Fibroblast of lung (primary cell): ENCODE results near the gene SUPV3L1. TPM values are rescaled to one million over a fixed set of nuclear protein-coding genes. Genes with fewer than 3 reads are reported as not detected.
"Not testable (repeated sequence)": the region's sequence is repeated elsewhere in the genome, so short reads cannot be mapped to it uniquely, and the experiment has no call there.

Experiments
- DNase-seq, 2 donors: peaks; one replicate each; pipeline versions ENCODE4 v3.0.0 to v3.0.0-alpha.2; 2010; ENCODE audit warnings: low read depth in 2 of 2
- H2AFZ ChIP-seq: 2 replicates; pipeline ENCODE4 v1.5.1; 2012; ENCODE audit warnings: low read length, control low read depth, inconsistent platforms
- H3K27ac ChIP-seq: 2 replicates; pipeline ENCODE4 v1.5.1; 2011; ENCODE audit warnings: low read length, control low read depth; ENCODE audit not compliant: insufficient read depth
- H3K27me3 ChIP-seq: 2 replicates; pipeline ENCODE4 v1.5.1; 2011; ENCODE audit warnings: mild to moderate bottlenecking, low read length; ENCODE audit not compliant: control insufficient read depth, insufficient read depth
- H3K36me3 ChIP-seq: 2 replicates; pipeline ENCODE4 v1.5.1; 2011; ENCODE audit warnings: low read length; ENCODE audit not compliant: control insufficient read depth, insufficient read depth
- H3K4me1 ChIP-seq: 2 replicates; pipeline ENCODE4 v1.5.1; 2011; ENCODE audit warnings: low read length; ENCODE audit not compliant: control insufficient read depth, insufficient read depth; ENCODE audit errors: extremely low read depth
- H3K4me2 ChIP-seq: 2 replicates; pipeline ENCODE4 v1.5.1; 2011; ENCODE audit warnings: low read length, control low read depth; ENCODE audit not compliant: insufficient read depth; ENCODE audit errors: extremely low read depth
- H3K4me3 ChIP-seq, 4 experiments: fragments of 200-600 bp in 1 of 4; sonication (generic) in 1 of 4; replicated peaks in 1 of 4; 2 replicates each; pipeline ENCODE4 v1.5.1; 2011 to 2016; ENCODE audit warnings: low read length in 4 of 4, low read depth in 3 of 4, mild to moderate bottlenecking in 3 of 4, control low read depth in 2 of 4, inconsistent platforms in 1 of 4, mixed read lengths in 1 of 4; ENCODE audit not compliant: insufficient read depth in 1 of 4; ENCODE audit errors: control extremely low read depth in 1 of 4
- H3K79me2 ChIP-seq: 2 replicates; pipeline ENCODE4 v1.5.1; 2012; ENCODE audit warnings: mild to moderate bottlenecking, low read length, inconsistent platforms; ENCODE audit not compliant: control insufficient read depth, insufficient read depth
- H3K9ac ChIP-seq: 2 replicates; pipeline ENCODE4 v1.5.1; 2011; ENCODE audit warnings: mild to moderate bottlenecking, low read length, control low read depth; ENCODE audit not compliant: insufficient read depth
- H3K9me3 ChIP-seq: 2 replicates; pipeline ENCODE4 v1.5.1; 2012; ENCODE audit warnings: low read depth, low read length; ENCODE audit not compliant: control insufficient read depth, insufficient read depth
- H4K20me1 ChIP-seq: 2 replicates; pipeline ENCODE4 v1.5.1; 2011; ENCODE audit warnings: low read length; ENCODE audit not compliant: control insufficient read depth, insufficient read depth; ENCODE audit errors: extremely low read depth
- EZH2 ChIP-seq: IDR thresholded peaks from 2 replicates; pipeline ENCODE4 v1.5.1; 2012; ENCODE audit warnings: low read length, control low read depth, mild to moderate bottlenecking; ENCODE audit errors: missing control alignments
- polyA plus RNA-seq, 2 donors: library from polyadenylated mRNA; depleted of rRNA in 1 of 2; stranded (reverse) in 1 of 2; unstranded in 1 of 2; fragments of >200 nt; gene quantifications; 2 replicates each; pipeline ENCODE4 v1.2.1, GENCODE V29; 2011 to 2012; ENCODE audit warnings: missing spikeins in 1 of 2
- total RNA-seq: library from RNA; depleted of rRNA; stranded (reverse); fragments of >200 nt; gene quantifications from 2 replicates; pipeline ENCODE4 v1.2.1, GENCODE V29; 2014
- TF ChIP-seq, protein P1 (sequence below), 2 donors: IDR thresholded peaks in 1 of 2; conservative IDR thresholded peaks in 1 of 2; 1 replicate in 1 of 2; 2 replicates in 1 of 2; pipeline ENCODE4 v1.5.1; 2011 to 2012; ENCODE audit warnings: low read length in 2 of 2, control low read depth in 1 of 2, inconsistent platforms in 1 of 2, low read depth in 1 of 2, mild to moderate bottlenecking in 1 of 2

SUPV3L1 gene
- total and polyA plus RNA-seq, 2 donors (not counting 1 experiment from before 2014, with no cell fraction given): 31.8 to 49.5 TPM

DNA sequence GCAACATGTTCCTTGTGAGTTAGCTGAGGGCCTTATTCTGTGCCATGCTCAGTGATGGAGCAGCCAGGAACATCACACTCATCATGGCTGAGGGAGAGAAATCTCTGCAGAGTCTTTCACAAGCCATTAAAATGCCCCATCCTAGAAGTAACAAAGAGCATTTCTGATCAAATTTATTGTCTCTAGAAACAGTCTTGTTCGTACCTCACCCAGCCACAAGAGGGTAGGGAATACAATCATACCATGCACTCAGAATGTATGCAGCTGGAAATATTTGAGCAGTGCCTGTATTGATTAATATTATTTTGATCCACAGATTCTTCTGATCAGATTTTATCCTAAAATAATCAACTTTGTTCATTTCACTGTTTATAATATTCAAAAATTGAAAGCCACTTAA lies 38.7 kb upstream of the SUPV3L1 start:
- Histone ChIP-seq H3K9ac (no peak overlapping the region), H3K79me2 (peaks cover 44% of the 10 kb centered on the region), H2AFZ (no peak overlapping the region), H3K9me3 (no peaks in the 10 kb centered on the region), H4K20me1 (no peaks in the 10 kb centered on the region), H3K4me1 (no peaks in the 10 kb centered on the region), H3K4me3 (no peak overlapping the region), H3K4me2 (no peak overlapping the region), H3K27ac (no peak overlapping the region), H3K36me3 (peaks cover 3% of the 10 kb centered on the region), H3K27me3 (no peaks in the 10 kb centered on the region)
- no peak for DNase-seq
- TF ChIP-seq, protein P1, sequence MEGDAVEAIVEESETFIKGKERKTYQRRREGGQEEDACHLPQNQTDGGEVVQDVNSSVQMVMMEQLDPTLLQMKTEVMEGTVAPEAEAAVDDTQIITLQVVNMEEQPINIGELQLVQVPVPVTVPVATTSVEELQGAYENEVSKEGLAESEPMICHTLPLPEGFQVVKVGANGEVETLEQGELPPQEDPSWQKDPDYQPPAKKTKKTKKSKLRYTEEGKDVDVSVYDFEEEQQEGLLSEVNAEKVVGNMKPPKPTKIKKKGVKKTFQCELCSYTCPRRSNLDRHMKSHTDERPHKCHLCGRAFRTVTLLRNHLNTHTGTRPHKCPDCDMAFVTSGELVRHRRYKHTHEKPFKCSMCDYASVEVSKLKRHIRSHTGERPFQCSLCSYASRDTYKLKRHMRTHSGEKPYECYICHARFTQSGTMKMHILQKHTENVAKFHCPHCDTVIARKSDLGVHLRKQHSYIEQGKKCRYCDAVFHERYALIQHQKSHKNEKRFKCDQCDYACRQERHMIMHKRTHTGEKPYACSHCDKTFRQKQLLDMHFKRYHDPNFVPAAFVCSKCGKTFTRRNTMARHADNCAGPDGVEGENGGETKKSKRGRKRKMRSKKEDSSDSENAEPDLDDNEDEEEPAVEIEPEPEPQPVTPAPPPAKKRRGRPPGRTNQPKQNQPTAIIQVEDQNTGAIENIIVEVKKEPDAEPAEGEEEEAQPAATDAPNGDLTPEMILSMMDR (conservative IDR thresholded peaks at IDR 0.05 in 1 of 2, IDR thresholded peaks at IDR 0.05 in 1 of 2; ENCODE audit: low read depth in 1 of 2, low read length in 2 of 2): no peak
- no peak for TF ChIP-seq EZH2

DNA sequence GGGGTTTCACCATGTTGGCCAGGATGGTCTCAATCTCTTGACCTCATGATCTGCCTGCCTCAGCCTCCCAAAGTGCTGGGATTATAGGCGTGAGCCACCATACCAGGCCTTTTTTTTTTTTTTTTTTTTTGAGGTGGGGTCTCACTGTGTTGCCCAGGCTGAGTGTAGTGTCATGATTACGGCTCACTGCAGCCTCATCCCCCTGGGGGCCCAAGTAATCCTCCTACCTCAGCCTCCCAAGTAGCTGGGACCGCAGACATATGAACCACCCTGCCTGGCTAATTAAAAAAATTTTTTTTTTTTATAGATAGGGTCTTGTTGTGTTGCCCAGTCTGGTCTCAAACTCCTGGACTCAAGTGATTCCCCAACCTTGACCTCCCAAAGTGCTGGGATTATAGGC lies 38.0 kb upstream of the SUPV3L1 start:
- not testable (repeated sequence) for H3K4me2 ChIP-seq, H4K20me1 ChIP-seq, H3K9ac ChIP-seq, H3K4me1 ChIP-seq, H3K27me3 ChIP-seq, H3K4me3 ChIP-seq, H2AFZ ChIP-seq, H3K27ac ChIP-seq, H3K9me3 ChIP-seq, DNase-seq, H3K36me3 ChIP-seq
- peaks cover 45% of the 10 kb centered on the region for H3K79me2 ChIP-seq

DNA sequence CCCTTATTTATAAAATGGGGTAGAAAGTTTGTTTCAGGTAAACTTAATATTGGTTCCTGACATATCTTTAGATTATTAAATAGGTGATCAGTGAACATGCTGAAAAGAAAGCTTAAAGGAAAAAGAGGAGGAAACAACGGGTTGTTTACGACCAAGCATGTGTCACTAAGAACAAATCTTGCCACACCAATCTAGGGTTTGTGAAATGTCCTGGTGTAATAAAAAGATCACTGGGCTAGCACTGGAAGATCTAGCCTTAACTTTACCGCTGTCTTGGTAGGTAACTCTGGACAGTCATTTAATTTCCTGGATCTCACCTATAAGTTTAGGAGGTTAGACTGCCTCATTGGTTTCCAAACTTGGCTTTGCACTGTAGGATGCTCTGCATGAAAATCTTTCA lies 37.1 kb upstream of the SUPV3L1 start:
- Histone ChIP-seq H3K4me2 (no peak overlapping the region), H3K9me3 (no peaks in the 10 kb centered on the region), H3K9ac (no peak overlapping the region), H2AFZ (no peak overlapping the region), H3K4me3 (no peak overlapping the region), H4K20me1 (no peaks in the 10 kb centered on the region), H3K36me3 (no peaks in the 10 kb centered on the region), H3K79me2 (peaks cover 42% of the 10 kb centered on the region), H3K4me1 (no peaks in the 10 kb centered on the region), H3K27ac (no peak overlapping the region), H3K27me3 (no peaks in the 10 kb centered on the region)
- TF ChIP-seq, protein P1 (conservative IDR thresholded peaks at IDR 0.05 in 1 of 2, IDR thresholded peaks at IDR 0.05 in 1 of 2; ENCODE audit: low read depth in 1 of 2, low read length in 2 of 2): no peak
- TF ChIP-seq EZH2: no peak
- no peak for DNase-seq

DNA sequence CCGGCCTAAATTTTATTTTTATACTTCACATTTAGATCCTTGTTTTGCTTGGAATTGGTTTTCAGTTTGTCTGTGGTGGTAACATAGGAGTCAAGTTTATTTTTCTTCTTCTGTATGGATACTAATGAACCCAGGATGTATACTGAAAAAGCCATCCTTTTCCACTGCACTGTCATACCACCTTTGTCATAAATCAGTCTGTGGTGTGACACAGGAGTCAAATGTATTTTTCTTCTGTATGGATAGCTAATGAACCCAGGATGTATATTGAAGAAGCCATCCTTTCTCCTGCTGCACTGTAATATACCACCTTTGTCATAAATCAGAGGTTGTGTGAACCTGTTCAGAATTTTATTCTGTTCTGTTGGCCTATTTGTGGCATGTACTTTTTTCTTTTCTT lies 34.7 kb upstream of the SUPV3L1 start:
- H3K9me3 ChIP-seq: no peaks in the 10 kb centered on the region
- H3K4me1 ChIP-seq: no peaks in the 10 kb centered on the region
- H3K27ac ChIP-seq: no peak overlapping the region
- H3K79me2 ChIP-seq: peaks cover 36% of the 10 kb centered on the region
- no peaks in the 10 kb centered on the region for H4K20me1 ChIP-seq
- no peak overlapping the region for H3K9ac ChIP-seq
- H3K27me3 ChIP-seq: no peaks in the 10 kb centered on the region
- H3K4me3 ChIP-seq: no peak overlapping the region
- no peaks in the 10 kb centered on the region for H3K36me3 ChIP-seq
- DNase-seq: no peak
- no peak overlapping the region for H2AFZ ChIP-seq
- no peak overlapping the region for H3K4me2 ChIP-seq
- TF ChIP-seq, protein P1 (conservative IDR thresholded peaks at IDR 0.05 in 1 of 2, IDR thresholded peaks at IDR 0.05 in 1 of 2; ENCODE audit: low read depth in 1 of 2, low read length in 2 of 2): no peak
- TF ChIP-seq EZH2: no peak
